A549 (cell line): ENCODE data around the gene VIPR1.

Experiments
- JUN ChIP-seq, 2 experiments: fragments of >200 bp; sonication (Bioruptor Twin); formaldehyde crosslinking; IDR thresholded peaks; 2 replicates in 1 of 2; 3 replicates in 1 of 2; pipeline ENCODE4 v1.6.1; 2016 to 2017
- MYC ChIP-seq: IDR thresholded peaks from 2 replicates; pipeline ENCODE4 v1.6.1; 2012; ENCODE audit warnings: mild to moderate bottlenecking, inconsistent platforms, low read length, improper control_type of control experiment, borderline replicate concordance
- POLR2A ChIP-seq: IDR thresholded peaks from 2 replicates; pipeline ENCODE4 v1.6.1; 2012; ENCODE audit warnings: mild to moderate bottlenecking, low read length
- RAD21 ChIP-seq, 2 experiments: fragments of >200 bp in 1 of 2; sonication (Bioruptor Twin) in 1 of 2; formaldehyde crosslinking in 1 of 2; IDR thresholded peaks in 1 of 2; conservative IDR thresholded peaks in 1 of 2; 2 replicates in 1 of 2; 3 replicates in 1 of 2; pipeline ENCODE4 v1.6.1; 2012 to 2018; ENCODE audit warnings: inconsistent platforms in 1 of 2
- RCOR1 ChIP-seq: fragments of 150-350 bp; IDR thresholded peaks from 2 replicates; pipeline ENCODE4 v1.6.1; 2014; ENCODE audit warnings: antibody characterized with exemption, low read length, low read depth
- SMC3 ChIP-seq: fragments of >200 bp; sonication (Bioruptor Twin); formaldehyde crosslinking; IDR thresholded peaks from 3 replicates; pipeline ENCODE4 v1.6.1; 2018; ENCODE audit warnings: inconsistent platforms
- ZFP36 ChIP-seq: fragments of 450-650 bp; IDR thresholded peaks from 2 replicates; pipeline ENCODE4 v1.6.1; 2014; ENCODE audit warnings: borderline replicate concordance; ENCODE audit not compliant: partially characterized antibody
- TF ChIP-seq, protein P1 (sequence below): fragments of >200 bp; sonication (Bioruptor Twin); formaldehyde crosslinking; IDR thresholded peaks from 3 replicates; pipeline ENCODE4 v1.5.1; 2016
- TF ChIP-seq, protein P2 (sequence below): fragments of 250-450 bp; sonication (Bioruptor Pico); IDR thresholded peaks from 2 replicates; pipeline ENCODE4 v1.5.0; 2020; ENCODE audit warnings: low read depth, mild to moderate bottlenecking, moderate library complexity
- TF ChIP-seq, protein P3 (sequence below): fragments of 450-650 bp; IDR thresholded peaks from 2 replicates; pipeline ENCODE4 v1.6.1; 2014; ENCODE audit warnings: antibody characterized with exemption
- TF ChIP-seq, protein P4 (sequence below): IDR thresholded peaks from 2 replicates; pipeline ENCODE4 v1.6.1; 2012

DNA sequence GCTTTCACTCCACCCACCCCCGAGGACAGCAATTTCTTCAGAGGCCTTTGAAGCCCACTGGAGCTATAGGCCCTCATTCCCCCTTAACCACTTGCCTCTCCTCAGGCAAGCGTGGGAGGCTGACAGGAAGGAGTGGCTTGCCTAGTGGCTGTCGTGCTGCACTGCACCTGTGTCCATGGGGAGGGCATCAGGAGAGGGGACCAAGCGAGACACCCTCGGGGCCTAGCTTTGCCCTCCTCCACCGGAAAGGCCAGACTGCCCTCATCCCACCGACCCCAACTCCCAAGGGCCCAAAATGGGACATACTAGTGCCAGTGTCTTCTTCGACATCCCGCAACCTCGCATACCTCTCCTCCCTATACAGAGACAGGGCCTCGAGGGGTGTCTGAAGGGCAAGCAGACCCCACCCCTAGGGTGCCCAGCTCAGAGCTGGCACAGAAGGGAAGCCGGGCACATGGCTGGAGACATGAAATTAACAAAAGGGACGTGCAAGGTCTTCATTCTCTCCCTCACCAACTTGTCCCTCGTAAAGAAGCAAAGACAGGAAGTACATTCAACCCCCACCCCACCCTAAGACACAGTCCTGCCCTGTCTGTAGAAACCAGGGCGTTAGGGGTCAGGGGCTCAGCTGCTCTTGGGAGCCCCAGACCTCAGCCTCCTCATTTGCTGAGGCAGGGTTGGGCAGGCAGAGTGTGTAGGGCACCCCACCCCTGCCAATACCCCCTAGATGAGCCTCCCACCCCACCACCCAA, 24.3 kb downstream of the VIPR1 start:
- no peak for TF ChIP-seq SMC3
- TF ChIP-seq, protein P1, sequence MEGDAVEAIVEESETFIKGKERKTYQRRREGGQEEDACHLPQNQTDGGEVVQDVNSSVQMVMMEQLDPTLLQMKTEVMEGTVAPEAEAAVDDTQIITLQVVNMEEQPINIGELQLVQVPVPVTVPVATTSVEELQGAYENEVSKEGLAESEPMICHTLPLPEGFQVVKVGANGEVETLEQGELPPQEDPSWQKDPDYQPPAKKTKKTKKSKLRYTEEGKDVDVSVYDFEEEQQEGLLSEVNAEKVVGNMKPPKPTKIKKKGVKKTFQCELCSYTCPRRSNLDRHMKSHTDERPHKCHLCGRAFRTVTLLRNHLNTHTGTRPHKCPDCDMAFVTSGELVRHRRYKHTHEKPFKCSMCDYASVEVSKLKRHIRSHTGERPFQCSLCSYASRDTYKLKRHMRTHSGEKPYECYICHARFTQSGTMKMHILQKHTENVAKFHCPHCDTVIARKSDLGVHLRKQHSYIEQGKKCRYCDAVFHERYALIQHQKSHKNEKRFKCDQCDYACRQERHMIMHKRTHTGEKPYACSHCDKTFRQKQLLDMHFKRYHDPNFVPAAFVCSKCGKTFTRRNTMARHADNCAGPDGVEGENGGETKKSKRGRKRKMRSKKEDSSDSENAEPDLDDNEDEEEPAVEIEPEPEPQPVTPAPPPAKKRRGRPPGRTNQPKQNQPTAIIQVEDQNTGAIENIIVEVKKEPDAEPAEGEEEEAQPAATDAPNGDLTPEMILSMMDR: no peak
- no peak for TF ChIP-seq POLR2A
- TF ChIP-seq, protein P2, sequence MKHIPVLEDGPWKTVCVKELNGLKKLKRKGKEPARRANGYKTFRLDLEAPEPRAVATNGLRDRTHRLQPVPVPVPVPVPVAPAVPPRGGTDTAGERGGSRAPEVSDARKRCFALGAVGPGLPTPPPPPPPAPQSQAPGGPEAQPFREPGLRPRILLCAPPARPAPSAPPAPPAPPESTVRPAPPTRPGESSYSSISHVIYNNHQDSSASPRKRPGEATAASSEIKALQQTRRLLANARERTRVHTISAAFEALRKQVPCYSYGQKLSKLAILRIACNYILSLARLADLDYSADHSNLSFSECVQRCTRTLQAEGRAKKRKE (CRISPR knock-in tag): no peak
- TF ChIP-seq, protein P3, sequence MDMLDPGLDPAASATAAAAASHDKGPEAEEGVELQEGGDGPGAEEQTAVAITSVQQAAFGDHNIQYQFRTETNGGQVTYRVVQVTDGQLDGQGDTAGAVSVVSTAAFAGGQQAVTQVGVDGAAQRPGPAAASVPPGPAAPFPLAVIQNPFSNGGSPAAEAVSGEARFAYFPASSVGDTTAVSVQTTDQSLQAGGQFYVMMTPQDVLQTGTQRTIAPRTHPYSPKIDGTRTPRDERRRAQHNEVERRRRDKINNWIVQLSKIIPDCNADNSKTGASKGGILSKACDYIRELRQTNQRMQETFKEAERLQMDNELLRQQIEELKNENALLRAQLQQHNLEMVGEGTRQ: no peak
- no peak for TF ChIP-seq RAD21 (conservative IDR thresholded peaks at IDR 0.05 in 1 of 2, IDR thresholded peaks at IDR 0.05 in 1 of 2)
- TF ChIP-seq, protein P4, sequence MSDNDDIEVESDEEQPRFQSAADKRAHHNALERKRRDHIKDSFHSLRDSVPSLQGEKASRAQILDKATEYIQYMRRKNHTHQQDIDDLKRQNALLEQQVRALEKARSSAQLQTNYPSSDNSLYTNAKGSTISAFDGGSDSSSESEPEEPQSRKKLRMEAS: no peak
- no peak for TF ChIP-seq JUN (IDR thresholded peaks at IDR 0.05)
- TF ChIP-seq MYC: no peak
- no peak for TF ChIP-seq RCOR1
- no peak for TF ChIP-seq ZFP36
